Neural cell (in vitro differentiated cells): Measurements from ENCODE around the gene ARHGEF11. TPM values are rescaled to one million over a fixed set of nuclear protein-coding genes. Genes with fewer than 3 reads are reported as not detected.

ENCODE experiments used
- H2AFZ ChIP-seq: fragments of 200-600, 300-800 bp; sonication (generic), shearing (Covaris generic); 2 replicates; pipeline ENCODE4 v1.6.0; 2014; ENCODE audit warnings: low read depth, mild to moderate bottlenecking, antibody characterized with exemption, low read length, moderate library complexity
- H3F3A ChIP-seq: fragments of 200-600 bp; shearing (Covaris generic); 2 replicates; pipeline ENCODE4 v1.6.1; 2016; ENCODE audit warnings: mild to moderate bottlenecking, moderate library complexity, mixed read lengths, antibody characterized with exemption, low read length; ENCODE audit not compliant: insufficient read depth, poor library complexity, severe bottlenecking
- H3K27ac ChIP-seq: fragments of 200-600, 300-800 bp; sonication (generic), shearing (Covaris generic); 2 replicates; pipeline ENCODE4 v1.5.1; 2014; ENCODE audit warnings: mild to moderate bottlenecking, low read length, moderate library complexity
- H3K27me3 ChIP-seq: fragments of 300-800, 200-600 bp; sonication (generic), shearing (Covaris generic); 2 replicates; pipeline ENCODE4 v1.6.0; 2014; ENCODE audit warnings: mild to moderate bottlenecking, low read depth, low read length, moderate library complexity; ENCODE audit not compliant: insufficient read depth
- H3K36me3 ChIP-seq: fragments of 300-800, 200-600 bp; sonication (generic), shearing (Covaris generic); 2 replicates; pipeline ENCODE4 v1.5.1; 2014; ENCODE audit warnings: mild to moderate bottlenecking, antibody characterized with exemption, low read length, moderate library complexity; ENCODE audit not compliant: insufficient read depth
- H3K4me2 ChIP-seq: fragments of 300-800, 200-600 bp; sonication (generic), shearing (Covaris generic); 2 replicates; pipeline ENCODE4 v1.6.0; 2014; ENCODE audit warnings: mild to moderate bottlenecking, low read length
- H3K4me3 ChIP-seq: fragments of 300-800, 200-600 bp; sonication (generic), shearing (Covaris generic); 2 replicates; pipeline ENCODE4 v1.5.1; 2014; ENCODE audit warnings: mild to moderate bottlenecking, low read length, moderate library complexity
- H3K79me2 ChIP-seq: fragments of 200-600 bp; shearing (Covaris generic); replicated peaks from 2 replicates; pipeline ENCODE4 v1.6.0; 2014; ENCODE audit warnings: mild to moderate bottlenecking, low read length, moderate library complexity; ENCODE audit not compliant: insufficient read depth
- H3K9ac ChIP-seq: fragments of 300-800, 200-600 bp; sonication (generic), shearing (Covaris generic); 2 replicates; pipeline ENCODE4 v1.6.1; 2016; ENCODE audit warnings: mild to moderate bottlenecking, low read length, mixed read lengths
- H3K9me2 ChIP-seq: fragments of 200-600 bp; shearing (Covaris generic); 2 replicates; pipeline ENCODE4 v1.6.1; 2016; ENCODE audit warnings: mild to moderate bottlenecking, low read length, mixed read lengths; ENCODE audit not compliant: insufficient read depth
- H3K9me3 ChIP-seq: fragments of 200-600, 300-800 bp; sonication (generic), shearing (Covaris generic); 2 replicates; pipeline ENCODE4 v1.6.1; 2016; ENCODE audit warnings: mild to moderate bottlenecking, mixed run types, low read length, moderate library complexity, mixed read lengths
- H4K20me1 ChIP-seq: fragments of 200-600 bp; shearing (Covaris generic); 2 replicates; pipeline ENCODE4 v1.6.1; 2016; ENCODE audit warnings: mild to moderate bottlenecking, mixed run types; ENCODE audit not compliant: insufficient read depth
- EP300 ChIP-seq: fragments of 450-650 bp; conservative IDR thresholded peaks from 2 replicates; pipeline ENCODE4 v1.6.1; 2014; ENCODE audit warnings: antibody characterized with exemption, mild to moderate bottlenecking, moderate library complexity; ENCODE audit not compliant: poor library complexity, severe bottlenecking
- EZH2 ChIP-seq: fragments of 200-600, 300-800 bp; shearing (Covaris generic), sonication (generic); IDR thresholded peaks from 2 replicates; pipeline ENCODE4 v1.6.1; 2014; ENCODE audit warnings: antibody characterized with exemption, low read length, borderline replicate concordance, mild to moderate bottlenecking; ENCODE audit not compliant: insufficient read depth, poor library complexity, severe bottlenecking
- MXI1 ChIP-seq: fragments of 450-650 bp; conservative IDR thresholded peaks from 2 replicates; pipeline ENCODE4 v1.6.1; 2014; ENCODE audit warnings: antibody characterized with exemption, mild to moderate bottlenecking; ENCODE audit not compliant: poor library complexity, severe bottlenecking
- POLR2AphosphoS5 ChIP-seq: IDR thresholded peaks from 2 replicates; pipeline ENCODE4 v1.6.1; 2012
- RAD21 ChIP-seq: fragments of 450-650 bp; conservative IDR thresholded peaks from 2 replicates; pipeline ENCODE4 v1.6.1; 2014; ENCODE audit warnings: antibody characterized with exemption, mild to moderate bottlenecking, moderate library complexity
- SMC3 ChIP-seq: fragments of 450-650 bp; conservative IDR thresholded peaks from 2 replicates; pipeline ENCODE4 v1.6.1; 2014; ENCODE audit warnings: antibody characterized with exemption, mild to moderate bottlenecking, moderate library complexity; ENCODE audit not compliant: poor library complexity
- TAF1 ChIP-seq: IDR thresholded peaks from 2 replicates; pipeline ENCODE4 v1.6.1; 2012; ENCODE audit warnings: low read depth
- polyA plus RNA-seq: library from polyadenylated mRNA; depleted of rRNA; stranded (reverse); fragments of >200 nt; gene quantifications from 2 replicates; pipeline ENCODE4 v1.2.3, GENCODE V29; 2014
- TF ChIP-seq, protein P1 (sequence below): fragments of 450-650 bp; IDR thresholded peaks from 2 replicates; pipeline ENCODE4 v1.5.1; 2014; ENCODE audit warnings: antibody characterized with exemption, mild to moderate bottlenecking, moderate library complexity; ENCODE audit not compliant: poor library complexity, severe bottlenecking
- TF ChIP-seq, protein P2 (sequence below): IDR thresholded peaks from 2 replicates; pipeline ENCODE4 v1.6.1; 2012; ENCODE audit warnings: borderline replicate concordance

Gene ARHGEF11
- polyA plus RNA-seq, 1 donor from 2014 or later: 33.2 TPM

DNA sequence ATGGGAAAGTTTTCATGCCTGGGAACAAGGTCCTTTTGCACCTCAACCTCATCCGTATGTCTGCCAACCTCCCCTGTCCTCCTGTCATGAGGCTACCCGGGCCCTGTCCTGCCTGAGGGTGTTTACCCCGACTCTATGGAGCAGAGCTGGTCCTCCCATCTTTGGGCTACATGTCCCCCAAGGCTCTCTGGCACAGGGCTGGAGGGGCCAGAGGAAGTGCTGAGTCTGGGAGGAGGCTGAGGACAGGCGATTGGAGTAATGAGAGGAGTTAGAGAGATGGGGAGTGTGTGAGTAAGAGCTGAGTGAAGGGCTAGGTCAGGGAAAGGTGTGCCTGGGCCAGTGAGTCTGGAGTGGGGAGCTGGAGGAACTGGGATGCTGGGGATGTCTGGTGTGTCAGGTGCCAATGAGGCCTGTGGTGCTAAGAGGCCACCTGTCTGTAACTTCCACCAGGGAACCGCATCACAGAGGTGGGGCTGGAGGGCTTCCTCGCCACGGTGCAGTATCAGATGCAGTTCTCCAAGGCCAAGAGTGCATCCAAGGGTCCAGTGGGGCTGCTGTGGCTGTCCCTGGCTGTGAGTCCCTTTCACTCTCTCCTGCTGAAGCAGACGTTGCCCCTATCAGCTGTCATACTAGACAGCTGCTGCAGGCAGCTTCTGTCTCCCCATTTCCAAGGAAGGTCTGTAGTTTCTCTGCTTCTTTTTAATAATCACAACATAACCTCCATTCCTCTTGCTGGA lies 113.4 kb downstream of the ARHGEF11 start:
- Histone ChIP-seq H3K79me2 (no peaks in the 10 kb centered on the region), H3K27ac (no peak overlapping the region), H3K9ac (no peak overlapping the region), H4K20me1 (no peaks in the 10 kb centered on the region), H3K4me2 (no peak overlapping the region), H3K9me2 (no peaks in the 10 kb centered on the region), H3K4me3 (no peak overlapping the region), H3K36me3 (no peaks in the 10 kb centered on the region), H3K9me3 (no peaks in the 10 kb centered on the region), H3F3A (no peaks in the 10 kb centered on the region), H3K27me3 (peaks cover 17% of the 10 kb centered on the region), H2AFZ (no peak overlapping the region)
- TF ChIP-seq MXI1 (no peak), RAD21 (no peak), EZH2 (no peak), EP300 (no peak), SMC3 (no peak), TAF1 (no peak), POLR2AphosphoS5 (no peak)
- TF ChIP-seq, protein P1, sequence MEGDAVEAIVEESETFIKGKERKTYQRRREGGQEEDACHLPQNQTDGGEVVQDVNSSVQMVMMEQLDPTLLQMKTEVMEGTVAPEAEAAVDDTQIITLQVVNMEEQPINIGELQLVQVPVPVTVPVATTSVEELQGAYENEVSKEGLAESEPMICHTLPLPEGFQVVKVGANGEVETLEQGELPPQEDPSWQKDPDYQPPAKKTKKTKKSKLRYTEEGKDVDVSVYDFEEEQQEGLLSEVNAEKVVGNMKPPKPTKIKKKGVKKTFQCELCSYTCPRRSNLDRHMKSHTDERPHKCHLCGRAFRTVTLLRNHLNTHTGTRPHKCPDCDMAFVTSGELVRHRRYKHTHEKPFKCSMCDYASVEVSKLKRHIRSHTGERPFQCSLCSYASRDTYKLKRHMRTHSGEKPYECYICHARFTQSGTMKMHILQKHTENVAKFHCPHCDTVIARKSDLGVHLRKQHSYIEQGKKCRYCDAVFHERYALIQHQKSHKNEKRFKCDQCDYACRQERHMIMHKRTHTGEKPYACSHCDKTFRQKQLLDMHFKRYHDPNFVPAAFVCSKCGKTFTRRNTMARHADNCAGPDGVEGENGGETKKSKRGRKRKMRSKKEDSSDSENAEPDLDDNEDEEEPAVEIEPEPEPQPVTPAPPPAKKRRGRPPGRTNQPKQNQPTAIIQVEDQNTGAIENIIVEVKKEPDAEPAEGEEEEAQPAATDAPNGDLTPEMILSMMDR: no peak
- TF ChIP-seq, protein P2, sequence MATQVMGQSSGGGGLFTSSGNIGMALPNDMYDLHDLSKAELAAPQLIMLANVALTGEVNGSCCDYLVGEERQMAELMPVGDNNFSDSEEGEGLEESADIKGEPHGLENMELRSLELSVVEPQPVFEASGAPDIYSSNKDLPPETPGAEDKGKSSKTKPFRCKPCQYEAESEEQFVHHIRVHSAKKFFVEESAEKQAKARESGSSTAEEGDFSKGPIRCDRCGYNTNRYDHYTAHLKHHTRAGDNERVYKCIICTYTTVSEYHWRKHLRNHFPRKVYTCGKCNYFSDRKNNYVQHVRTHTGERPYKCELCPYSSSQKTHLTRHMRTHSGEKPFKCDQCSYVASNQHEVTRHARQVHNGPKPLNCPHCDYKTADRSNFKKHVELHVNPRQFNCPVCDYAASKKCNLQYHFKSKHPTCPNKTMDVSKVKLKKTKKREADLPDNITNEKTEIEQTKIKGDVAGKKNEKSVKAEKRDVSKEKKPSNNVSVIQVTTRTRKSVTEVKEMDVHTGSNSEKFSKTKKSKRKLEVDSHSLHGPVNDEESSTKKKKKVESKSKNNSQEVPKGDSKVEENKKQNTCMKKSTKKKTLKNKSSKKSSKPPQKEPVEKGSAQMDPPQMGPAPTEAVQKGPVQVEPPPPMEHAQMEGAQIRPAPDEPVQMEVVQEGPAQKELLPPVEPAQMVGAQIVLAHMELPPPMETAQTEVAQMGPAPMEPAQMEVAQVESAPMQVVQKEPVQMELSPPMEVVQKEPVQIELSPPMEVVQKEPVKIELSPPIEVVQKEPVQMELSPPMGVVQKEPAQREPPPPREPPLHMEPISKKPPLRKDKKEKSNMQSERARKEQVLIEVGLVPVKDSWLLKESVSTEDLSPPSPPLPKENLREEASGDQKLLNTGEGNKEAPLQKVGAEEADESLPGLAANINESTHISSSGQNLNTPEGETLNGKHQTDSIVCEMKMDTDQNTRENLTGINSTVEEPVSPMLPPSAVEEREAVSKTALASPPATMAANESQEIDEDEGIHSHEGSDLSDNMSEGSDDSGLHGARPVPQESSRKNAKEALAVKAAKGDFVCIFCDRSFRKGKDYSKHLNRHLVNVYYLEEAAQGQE: no peak

GRCh38 chr1:156931211-156931952 lies 114.2 kb downstream of the ARHGEF11 start:
- Histone ChIP-seq H3K36me3 (no peaks in the 10 kb centered on the region), H3K79me2 (no peaks in the 10 kb centered on the region), H3K27me3 (peaks cover 24% of the 10 kb centered on the region), H3K9ac (no peak overlapping the region), H3F3A (no peaks in the 10 kb centered on the region), H4K20me1 (no peaks in the 10 kb centered on the region), H2AFZ (no peak overlapping the region), H3K9me3 (no peaks in the 10 kb centered on the region), H3K27ac (no peak overlapping the region), H3K4me3 (no peak overlapping the region), H3K9me2 (no peaks in the 10 kb centered on the region), H3K4me2 (no peak overlapping the region)
- TF ChIP-seq, protein P2: no peak
- TF ChIP-seq SMC3: no peak
